Fibroblast of pulmonary artery (primary cell): ENCODE data around the gene SMAD7.

Source experiments
- DNase-seq: peaks from one replicate; pipeline ENCODE4 v3.0.0-alpha.2; 2010; ENCODE audit warnings: low read depth
- H3K4me3 ChIP-seq: replicated peaks from 2 replicates; pipeline ENCODE4 v1.5.1; 2011; ENCODE audit warnings: low read depth, mild to moderate bottlenecking, control low read depth, low read length, moderate library complexity
- CTCF ChIP-seq: IDR thresholded peaks from 2 replicates; pipeline ENCODE4 v1.5.1; 2011; ENCODE audit warnings: mild to moderate bottlenecking, control low read depth, low read length, inconsistent platforms; ENCODE audit errors: missing control alignments

SMAD7 gene

GRCh38 chr18:48882379-48882778 lies 68.4 kb downstream of the SMAD7 start:
- H3K4me3 ChIP-seq = no peak overlapping the region
- no peak for TF ChIP-seq CTCF
- DNase-seq = no peak

- no peak overlapping the region for H3K4me3 ChIP-seq
- no peak for TF ChIP-seq CTCF
- no peak for DNase-seq
Observed at GRCh38 chr18:48880931-48881330, 69.8 kb downstream of the SMAD7 start.

GRCh38 chr18:48879008-48879431 lies 71.7 kb downstream of the SMAD7 start:
- TF ChIP-seq CTCF = no peak

GRCh38 chr18:48878471-48878870 lies 72.3 kb downstream of the SMAD7 start:
- no peak overlapping the region for H3K4me3 ChIP-seq
- DNase-seq = no peak
- TF ChIP-seq CTCF = no peak

More at GRCh38 chr18:48879008-48879431, 71.7 kb downstream of the SMAD7 start:
- no peak overlapping the region for H3K4me3 ChIP-seq
- no peak for DNase-seq

- H3K4me3 ChIP-seq = no peak overlapping the region
- DNase-seq = no peak
- no peak for TF ChIP-seq CTCF
Observed at GRCh38 chr18:48877941-48878340, 72.8 kb downstream of the SMAD7 start.

GRCh38 chr18:48876590-48876989 lies 74.2 kb downstream of the SMAD7 start:
- TF ChIP-seq CTCF = no peak
- no peak overlapping the region for H3K4me3 ChIP-seq
- no peak for DNase-seq

- H3K4me3 ChIP-seq = no peak overlapping the region
- DNase-seq = no peak
- no peak for TF ChIP-seq CTCF
Observed at GRCh38 chr18:48875942-48876511, 74.7 kb downstream of the SMAD7 start.
